Esophagus mucosa (tissue), 1 donor: Measurements from ENCODE around the gene SNX8. TPM values are rescaled to one million over a fixed set of nuclear protein-coding genes. Genes with fewer than 3 reads are reported as not detected.
"Not testable (repeated sequence)": the region's sequence is repeated elsewhere in the genome, so short reads cannot be mapped to it uniquely, and the experiment has no call there.

Experiments used
- ATAC-seq: fragments of 200-7000 bp; cut with Tn5 transposase; one replicate; pipeline ENCODE4 v1.9.1; 2020
- total RNA-seq: library from RNA; stranded (reverse); gene quantifications from one replicate; pipeline ENCODE4 v1.2.4, GENCODE V29; 2023
- donor health status: DM: yes; HTN: yes; CAD: no.

Gene SNX8
- total RNA-seq, 1 donor from 2014 or later, result 21.7 TPM

- no peak for ATAC-seq
Measured at GRCh38 chr7:2289621-2290020, 24.6 kb downstream of the SNX8 start.

GRCh38 chr7:2289111-2289586 lies 25.1 kb downstream of the SNX8 start:
- ATAC-seq, result no peak

- no peak for ATAC-seq
Measured at GRCh38 chr7:2288503-2288902, 25.7 kb downstream of the SNX8 start.

- no peak for ATAC-seq
Measured at GRCh38 chr7:2287745-2288144, 26.5 kb downstream of the SNX8 start.

- peak; percentile 17 for ATAC-seq
Measured at GRCh38 chr7:2283074-2283473, 31.2 kb downstream of the SNX8 start.

GRCh38 chr7:2282185-2282751 lies 32.0 kb downstream of the SNX8 start:
- ATAC-seq, result no peak

GRCh38 chr7:2281541-2281940 lies 32.7 kb downstream of the SNX8 start:
- no peak for ATAC-seq

GRCh38 chr7:2280424-2280823 lies 33.8 kb downstream of the SNX8 start:
- ATAC-seq, result no peak

- no peak for ATAC-seq
Measured at GRCh38 chr7:2279896-2280295, 34.3 kb downstream of the SNX8 start.

- no peak for ATAC-seq
Measured at GRCh38 chr7:2278026-2278425, 36.2 kb downstream of the SNX8 start.

GRCh38 chr7:2276107-2276506 lies 38.1 kb downstream of the SNX8 start:
- ATAC-seq, result no peak

- no peak for ATAC-seq
Measured at GRCh38 chr7:2275101-2275500, 39.1 kb downstream of the SNX8 start.

GRCh38 chr7:2274666-2275065 lies 39.6 kb downstream of the SNX8 start:
- ATAC-seq, result no peak

GRCh38 chr7:2273866-2274265 lies 40.4 kb downstream of the SNX8 start:
- no peak for ATAC-seq

GRCh38 chr7:2272031-2272430 lies 42.2 kb downstream of the SNX8 start:
- no peak for ATAC-seq

- no peak for ATAC-seq
Measured at GRCh38 chr7:2271273-2272026, 42.8 kb downstream of the SNX8 start.

GRCh38 chr7:2270495-2270894 lies 43.7 kb downstream of the SNX8 start:
- no peak for ATAC-seq

GRCh38 chr7:2269991-2270460 lies 44.2 kb downstream of the SNX8 start:
- ATAC-seq, result no peak

- ATAC-seq, result not testable (repeated sequence)
Measured at GRCh38 chr7:2269089-2269990, 44.9 kb downstream of the SNX8 start.

- ATAC-seq, result peak; percentile 91
Measured at GRCh38 chr7:2266911-2267310, 47.3 kb downstream of the SNX8 start.

- ATAC-seq, result no peak
Measured at GRCh38 chr7:2264158-2264557, 50.1 kb downstream of the SNX8 start.

GRCh38 chr7:2263176-2263575 lies 51.1 kb downstream of the SNX8 start:
- no peak for ATAC-seq

- no peak for ATAC-seq
Measured at GRCh38 chr7:2261611-2262010, 52.6 kb downstream of the SNX8 start.
